Nephron (organoid): ENCODE results near the gene UBTF.
A peak's percentile ranks its signal among the peaks of the same experiment; 100 is the strongest.

Experiments
- H3K27ac Mint-ChIP-seq, 3 experiments: 2 replicates each; pipeline ENCODE4 v1.8.0; 2020; ENCODE audit warnings: mixed read lengths in 3 of 3, mild to moderate bottlenecking in 2 of 3, moderate library complexity in 1 of 3
- H3K27me3 Mint-ChIP-seq: 2 replicates; pipeline ENCODE4 v1.8.0; 2021; ENCODE audit warnings: low read depth, mild to moderate bottlenecking, moderate library complexity, mixed read lengths
- H3K36me3 Mint-ChIP-seq: 2 replicates; pipeline ENCODE4 v1.8.0; 2020; ENCODE audit warnings: low read depth, mixed read lengths
- H3K4me1 Mint-ChIP-seq: 2 replicates; pipeline ENCODE4 v1.8.0; 2020; ENCODE audit warnings: mixed read lengths
- H3K4me3 Mint-ChIP-seq, 3 experiments: 2 replicates each; pipeline ENCODE4 v1.8.0; 2020; ENCODE audit warnings: mild to moderate bottlenecking in 3 of 3, mixed read lengths in 3 of 3, moderate library complexity in 2 of 3
- H3K9me3 Mint-ChIP-seq: 2 replicates; pipeline ENCODE4 v1.8.0; 2020; ENCODE audit warnings: mixed read lengths
- TF ChIP-seq, protein P1 (sequence below), 3 experiments: fragments of 200-600 bp; sonication (generic); IDR thresholded peaks; one replicate each; pipeline ENCODE4 v1.5.0; 2021; ENCODE audit warnings: antibody characterized with exemption in 3 of 3; ENCODE audit not compliant: unreplicated experiment in 3 of 3

The UBTF gene

DNA sequence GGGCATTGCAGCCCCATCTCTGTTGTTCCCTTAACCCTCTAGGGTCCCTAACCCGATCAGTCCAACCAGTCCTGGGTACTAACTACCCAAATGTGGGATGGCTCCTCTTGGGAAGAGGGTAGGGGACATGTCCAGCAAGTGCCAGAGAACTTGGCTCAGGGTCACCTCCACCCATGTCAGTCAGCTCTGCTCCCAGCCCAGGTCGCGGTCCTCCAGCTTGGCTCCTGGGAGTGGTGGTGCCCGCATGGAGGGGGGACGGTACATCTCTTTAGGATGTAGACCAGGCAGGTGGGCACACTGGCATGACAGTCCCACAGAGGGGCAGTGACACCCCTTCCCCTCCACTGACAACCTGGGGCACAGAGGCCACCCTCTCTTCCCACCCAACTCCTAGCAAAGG, 26.7 kb downstream of the UBTF start:
- no peaks in the 10 kb centered on the region for H3K9me3 Mint-ChIP-seq
- no peaks in the 10 kb centered on the region for H3K27me3 Mint-ChIP-seq
- TF ChIP-seq, protein P1, sequence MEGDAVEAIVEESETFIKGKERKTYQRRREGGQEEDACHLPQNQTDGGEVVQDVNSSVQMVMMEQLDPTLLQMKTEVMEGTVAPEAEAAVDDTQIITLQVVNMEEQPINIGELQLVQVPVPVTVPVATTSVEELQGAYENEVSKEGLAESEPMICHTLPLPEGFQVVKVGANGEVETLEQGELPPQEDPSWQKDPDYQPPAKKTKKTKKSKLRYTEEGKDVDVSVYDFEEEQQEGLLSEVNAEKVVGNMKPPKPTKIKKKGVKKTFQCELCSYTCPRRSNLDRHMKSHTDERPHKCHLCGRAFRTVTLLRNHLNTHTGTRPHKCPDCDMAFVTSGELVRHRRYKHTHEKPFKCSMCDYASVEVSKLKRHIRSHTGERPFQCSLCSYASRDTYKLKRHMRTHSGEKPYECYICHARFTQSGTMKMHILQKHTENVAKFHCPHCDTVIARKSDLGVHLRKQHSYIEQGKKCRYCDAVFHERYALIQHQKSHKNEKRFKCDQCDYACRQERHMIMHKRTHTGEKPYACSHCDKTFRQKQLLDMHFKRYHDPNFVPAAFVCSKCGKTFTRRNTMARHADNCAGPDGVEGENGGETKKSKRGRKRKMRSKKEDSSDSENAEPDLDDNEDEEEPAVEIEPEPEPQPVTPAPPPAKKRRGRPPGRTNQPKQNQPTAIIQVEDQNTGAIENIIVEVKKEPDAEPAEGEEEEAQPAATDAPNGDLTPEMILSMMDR (IDR thresholded peaks at IDR 0.05; ENCODE audit: unreplicated experiment in 3 of 3): no peak
- H3K4me3 Mint-ChIP-seq: no peak overlapping the region
- H3K27ac Mint-ChIP-seq: peak overlapping the region in 2 of 3 experiments; percentile 23 to 93
- H3K36me3 Mint-ChIP-seq: peaks cover 51% of the 10 kb centered on the region
- peaks cover 35% of the 10 kb centered on the region for H3K4me1 Mint-ChIP-seq

GRCh38 chr17:44191941-44192496, 27.5 kb downstream of the UBTF start:
- H3K36me3 Mint-ChIP-seq: peaks cover 44% of the 10 kb centered on the region
- no peaks in the 10 kb centered on the region for H3K9me3 Mint-ChIP-seq
- H3K4me1 Mint-ChIP-seq: peaks cover 33% of the 10 kb centered on the region
- no peaks in the 10 kb centered on the region for H3K27me3 Mint-ChIP-seq
- TF ChIP-seq, protein P1 (IDR thresholded peaks at IDR 0.05; ENCODE audit: unreplicated experiment in 3 of 3): no peak
- peak overlapping the region; percentile 61 to 93 (median 90) for H3K27ac Mint-ChIP-seq
- no peak overlapping the region for H3K4me3 Mint-ChIP-seq

- peaks cover 38% of the 10 kb centered on the region for H3K36me3 Mint-ChIP-seq
- peak overlapping the region; percentile 69 to 79 (median 79) for H3K4me3 Mint-ChIP-seq
- peak overlapping the region; percentile 61 to 93 (median 90) for H3K27ac Mint-ChIP-seq
- peaks cover 39% of the 10 kb centered on the region for H3K4me1 Mint-ChIP-seq
- H3K9me3 Mint-ChIP-seq: no peaks in the 10 kb centered on the region
- TF ChIP-seq, protein P1 (IDR thresholded peaks at IDR 0.05; ENCODE audit: unreplicated experiment in 3 of 3): no peak
- no peaks in the 10 kb centered on the region for H3K27me3 Mint-ChIP-seq
These were observed 28.1 kb downstream of the UBTF start for GRCh38 chr17:44191369-44191768.

DNA sequence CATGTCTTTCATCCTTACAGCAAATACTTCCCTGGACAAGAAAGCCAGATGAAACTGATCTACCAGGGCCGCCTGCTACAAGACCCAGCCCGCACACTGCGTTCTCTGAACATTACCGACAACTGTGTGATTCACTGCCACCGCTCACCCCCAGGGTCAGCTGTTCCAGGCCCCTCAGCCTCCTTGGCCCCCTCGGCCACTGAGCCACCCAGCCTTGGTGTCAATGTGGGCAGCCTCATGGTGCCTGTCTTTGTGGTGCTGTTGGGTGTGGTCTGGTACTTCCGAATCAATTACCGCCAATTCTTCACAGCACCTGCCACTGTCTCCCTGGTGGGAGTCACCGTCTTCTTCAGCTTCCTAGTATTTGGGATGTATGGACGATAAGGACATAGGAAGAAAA, 29.0 kb downstream of the UBTF start:
- TF ChIP-seq, protein P1 (IDR thresholded peaks at IDR 0.05; ENCODE audit: unreplicated experiment in 3 of 3): no peak
- Mint-ChIP-seq H3K27ac (peak overlapping the region; percentile 61 to 93 (median 90)), H3K27me3 (no peaks in the 10 kb centered on the region), H3K36me3 (peaks cover 31% of the 10 kb centered on the region), H3K4me3 (peak overlapping the region; percentile 69 to 79 (median 79)), H3K9me3 (no peaks in the 10 kb centered on the region), H3K4me1 (peaks cover 43% of the 10 kb centered on the region)

DNA sequence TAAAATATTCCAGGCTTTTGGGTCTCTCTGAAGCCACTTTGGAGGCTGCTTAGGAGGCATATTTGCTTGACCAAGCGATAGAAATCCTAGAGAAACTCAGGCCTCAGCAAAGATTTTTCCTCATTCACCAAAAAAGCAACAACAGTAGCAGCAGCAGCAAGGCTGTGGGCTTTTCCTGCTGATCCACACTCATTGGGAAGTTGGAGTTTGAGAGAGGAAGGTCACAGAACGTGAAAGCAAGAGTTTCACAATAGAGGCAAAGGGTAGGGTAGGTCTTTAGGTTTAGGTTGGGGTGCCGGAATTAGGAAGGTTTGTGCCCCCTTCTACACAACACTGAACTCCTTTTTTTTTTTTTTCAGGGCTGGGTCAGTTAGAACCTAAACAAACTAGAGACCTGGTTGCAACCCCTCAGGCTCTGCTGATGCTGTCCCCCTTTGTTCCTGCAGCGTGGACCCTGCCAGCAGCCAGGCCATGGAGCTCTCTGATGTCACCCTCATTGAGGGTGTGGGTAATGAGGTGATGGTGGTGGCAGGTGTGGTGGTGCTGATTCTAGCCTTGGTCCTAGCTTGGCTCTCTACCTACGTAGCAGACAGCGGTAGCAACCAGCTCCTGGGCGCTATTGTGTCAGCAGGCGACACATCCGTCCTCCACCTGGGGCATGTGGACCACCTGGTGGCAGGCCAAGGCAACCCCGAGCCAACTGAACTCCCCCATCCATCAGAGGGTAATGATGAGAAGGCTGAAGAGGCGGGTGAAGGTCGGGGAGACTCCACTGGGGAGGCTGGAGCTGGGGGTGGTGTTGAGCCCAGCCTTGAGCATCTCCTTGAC, 30.7 kb downstream of the UBTF start:
- Mint-ChIP-seq H3K9me3 (no peaks in the 10 kb centered on the region), H3K27ac (peak overlapping the region in 2 of 3 experiments; percentile 95 to 98), H3K4me3 (peak overlapping the region; percentile 92 to 96 (median 93)), H3K4me1 (peaks cover 48% of the 10 kb centered on the region), H3K27me3 (no peaks in the 10 kb centered on the region), H3K36me3 (peaks cover 19% of the 10 kb centered on the region)
- TF ChIP-seq, protein P1 (IDR thresholded peaks at IDR 0.05; ENCODE audit: unreplicated experiment in 3 of 3): no peak
